ENCODE results near the gene PDIA5.

The PDIA5 gene

GRCh38 chr3:123100193-123100776, 33.5 kb downstream of the PDIA5 start:
- H3K27me3 ChIP-seq (ENCODE audit: insufficient read depth, insufficient read length), result no peaks in the 10 kb centered on the region
- TF ChIP-seq ZNF274 (IDR thresholded peaks at IDR 0.05; ENCODE audit: low read depth, low read length), result no peak
- TF ChIP-seq SUZ12 (IDR thresholded peaks at IDR 0.05; ENCODE audit: extremely low read depth, insufficient read depth, insufficient read length), result no peak
- no peak for TF ChIP-seq YY1 (IDR thresholded peaks at IDR 0.05; ENCODE audit: insufficient read depth, insufficient read length)
- H3K36me3 ChIP-seq (ENCODE audit: insufficient read depth, insufficient read length, low read length), result peaks cover 93% of the 10 kb centered on the region

DNA sequence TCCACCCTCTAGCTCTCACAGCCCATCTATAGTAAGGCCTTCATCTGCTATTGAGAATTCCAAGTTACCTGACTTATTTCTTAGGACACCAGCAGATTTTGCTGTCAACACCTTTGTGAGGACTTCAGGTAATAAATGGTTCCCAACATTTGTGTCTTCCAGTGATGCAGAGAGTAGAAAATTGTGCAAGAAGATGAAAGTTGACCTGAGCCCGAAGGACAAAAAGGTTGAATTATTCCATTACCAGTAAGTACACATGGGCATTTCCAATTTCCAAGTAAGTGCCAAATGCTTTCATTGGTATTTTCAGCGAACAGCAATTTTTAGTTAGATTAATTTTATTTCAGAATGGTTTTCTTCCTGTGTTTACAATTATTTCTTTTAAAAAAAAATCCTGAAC, 35.4 kb downstream of the PDIA5 start:
- no peak overlapping the region for H3K4me3 ChIP-seq (ENCODE audit: insufficient read length, low read depth)
- no peak for DNase-seq (ENCODE audit: low read depth, low spot score)
- H3K36me3 ChIP-seq (ENCODE audit: insufficient read depth, insufficient read length, low read length), result peaks cover 96% of the 10 kb centered on the region
- TF ChIP-seq ZNF274 (IDR thresholded peaks at IDR 0.05; ENCODE audit: low read depth, low read length), result no peak
- TF ChIP-seq SUZ12 (IDR thresholded peaks at IDR 0.05; ENCODE audit: extremely low read depth, insufficient read depth, insufficient read length), result no peak
- TF ChIP-seq YY1 (IDR thresholded peaks at IDR 0.05; ENCODE audit: insufficient read depth, insufficient read length), result no peak
- no peaks in the 10 kb centered on the region for H3K27me3 ChIP-seq (ENCODE audit: insufficient read depth, insufficient read length)
- H3K9me3 ChIP-seq (ENCODE audit: insufficient read depth, low read length), result no peaks in the 10 kb centered on the region
- peaks cover 9% of the 10 kb centered on the region for H3K4me1 ChIP-seq (ENCODE audit: insufficient read depth, insufficient read length)
- no peak overlapping the region for H3K9ac ChIP-seq (ENCODE audit: insufficient read length, low read depth)

More at GRCh38 chr3:123100193-123100776, 33.5 kb downstream of the PDIA5 start:
- no peak overlapping the region for H3K9ac ChIP-seq (ENCODE audit: insufficient read length, low read depth)
- no peak for DNase-seq (ENCODE audit: low read depth, low spot score)
- H3K9me3 ChIP-seq (ENCODE audit: insufficient read depth, low read length), result no peaks in the 10 kb centered on the region
- H3K4me1 ChIP-seq (ENCODE audit: insufficient read depth, insufficient read length), result peaks cover 9% of the 10 kb centered on the region
- H3K4me3 ChIP-seq (ENCODE audit: insufficient read length, low read depth), result no peak overlapping the region

GRCh38 chr3:123102826-123103225, 36.0 kb downstream of the PDIA5 start:
- no peaks in the 10 kb centered on the region for H3K27me3 ChIP-seq (ENCODE audit: insufficient read depth, insufficient read length)
- peaks cover 96% of the 10 kb centered on the region for H3K36me3 ChIP-seq (ENCODE audit: insufficient read depth, insufficient read length, low read length)
- peaks cover 9% of the 10 kb centered on the region for H3K4me1 ChIP-seq (ENCODE audit: insufficient read depth, insufficient read length)
- H3K9me3 ChIP-seq (ENCODE audit: insufficient read depth, low read length), result no peaks in the 10 kb centered on the region
- no peak overlapping the region for H3K9ac ChIP-seq (ENCODE audit: insufficient read length, low read depth)
- DNase-seq (ENCODE audit: low read depth, low spot score), result no peak
- no peak for TF ChIP-seq SUZ12 (IDR thresholded peaks at IDR 0.05; ENCODE audit: extremely low read depth, insufficient read depth, insufficient read length)
- no peak for TF ChIP-seq YY1 (IDR thresholded peaks at IDR 0.05; ENCODE audit: insufficient read depth, insufficient read length)
- no peak for TF ChIP-seq ZNF274 (IDR thresholded peaks at IDR 0.05; ENCODE audit: low read depth, low read length)
- no peak overlapping the region for H3K4me3 ChIP-seq (ENCODE audit: insufficient read length, low read depth)

DNA sequence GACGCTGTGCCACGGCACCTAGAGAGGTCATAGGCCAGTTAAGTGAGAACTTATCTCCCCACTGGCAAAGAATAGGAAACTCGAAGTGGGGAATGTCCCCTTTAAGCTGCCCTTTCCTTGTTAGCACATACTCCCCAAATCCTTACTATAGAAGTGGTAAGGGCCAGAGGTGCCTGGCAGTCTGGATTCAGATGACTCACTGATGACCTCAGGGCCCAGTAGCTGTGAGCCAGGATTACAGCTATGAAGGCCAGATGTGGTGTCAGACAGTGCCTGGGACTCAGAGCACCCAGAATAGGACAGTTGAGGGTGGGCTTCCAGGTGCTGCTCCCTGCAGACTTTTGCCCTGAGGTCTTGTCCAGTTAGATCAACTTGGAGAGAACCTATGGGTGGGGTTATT, 37.7 kb downstream of the PDIA5 start:
- Histone ChIP-seq H3K4me3 (ENCODE audit: insufficient read length, low read depth) (no peak overlapping the region), H3K36me3 (ENCODE audit: insufficient read depth, insufficient read length, low read length) (peaks cover 87% of the 10 kb centered on the region), H3K4me1 (ENCODE audit: insufficient read depth, insufficient read length) (peaks cover 2% of the 10 kb centered on the region), H3K27me3 (ENCODE audit: insufficient read depth, insufficient read length) (no peaks in the 10 kb centered on the region), H3K9me3 (ENCODE audit: insufficient read depth, low read length) (no peaks in the 10 kb centered on the region), H3K9ac (ENCODE audit: insufficient read length, low read depth) (no peak overlapping the region)
- TF ChIP-seq YY1 (IDR thresholded peaks at IDR 0.05; ENCODE audit: insufficient read depth, insufficient read length) (no peak), SUZ12 (IDR thresholded peaks at IDR 0.05; ENCODE audit: extremely low read depth, insufficient read depth, insufficient read length) (no peak), ZNF274 (IDR thresholded peaks at IDR 0.05; ENCODE audit: low read depth, low read length) (no peak)
- no peak for DNase-seq (ENCODE audit: low read depth, low spot score)

DNA sequence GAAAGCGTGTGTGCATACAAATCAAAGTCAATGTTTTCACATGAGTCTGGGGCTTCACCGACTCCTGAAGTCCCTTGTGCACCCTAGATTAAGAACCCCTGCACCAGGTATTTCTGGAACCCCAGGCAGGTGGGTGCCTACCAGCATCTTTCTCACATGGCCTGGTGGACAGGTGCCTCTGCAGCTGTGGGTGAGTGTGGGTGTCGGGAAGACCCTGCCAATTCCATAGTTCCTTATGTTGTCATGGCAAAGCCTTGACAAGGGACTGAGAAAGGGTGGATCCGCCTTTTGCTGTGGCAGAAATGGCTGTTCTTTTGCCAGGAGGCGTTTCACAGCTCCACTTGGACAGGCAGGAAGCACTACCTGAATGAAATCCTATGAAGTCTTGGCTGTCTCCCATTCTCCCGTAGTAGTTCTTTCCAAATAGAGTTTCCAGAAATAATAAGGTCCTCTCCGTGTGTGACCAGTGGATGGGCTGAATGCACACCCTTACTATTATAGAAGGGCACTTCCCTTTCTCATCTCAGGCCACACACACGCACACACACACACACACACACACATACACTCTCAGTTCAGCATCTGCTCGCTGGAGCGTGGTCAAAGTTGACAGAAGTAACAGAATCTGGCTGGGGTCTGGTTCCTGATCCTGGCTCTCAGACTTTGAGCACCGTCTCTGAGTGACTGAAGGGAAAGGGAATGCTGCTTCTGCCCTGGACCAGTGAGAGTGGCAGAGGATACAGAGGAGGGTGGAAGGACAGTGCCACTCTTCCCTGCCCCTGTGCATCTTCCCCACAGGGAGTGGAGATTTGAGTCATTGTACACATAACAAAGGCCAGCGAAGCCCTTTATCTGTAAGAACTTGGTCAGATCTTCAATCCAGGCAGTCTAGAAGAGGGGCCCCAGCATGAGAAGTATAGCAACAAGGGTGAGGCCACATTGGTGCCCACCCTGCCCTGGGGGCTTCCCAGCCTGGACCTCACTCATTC, 38.7 kb downstream of the PDIA5 start:
- Histone ChIP-seq H3K27me3 (ENCODE audit: insufficient read depth, insufficient read length) (no peaks in the 10 kb centered on the region), H3K36me3 (ENCODE audit: insufficient read depth, insufficient read length, low read length) (peaks cover 87% of the 10 kb centered on the region), H3K9me3 (ENCODE audit: insufficient read depth, low read length) (no peaks in the 10 kb centered on the region), H3K4me3 (ENCODE audit: insufficient read length, low read depth) (no peak overlapping the region), H3K9ac (ENCODE audit: insufficient read length, low read depth) (no peak overlapping the region), H3K4me1 (ENCODE audit: insufficient read depth, insufficient read length) (no peaks in the 10 kb centered on the region)
- DNase-seq (ENCODE audit: low read depth, low spot score), result no peak
- TF ChIP-seq YY1 (IDR thresholded peaks at IDR 0.05; ENCODE audit: insufficient read depth, insufficient read length) (no peak), ZNF274 (IDR thresholded peaks at IDR 0.05; ENCODE audit: low read depth, low read length) (no peak), SUZ12 (IDR thresholded peaks at IDR 0.05; ENCODE audit: extremely low read depth, insufficient read depth, insufficient read length) (no peak)

GRCh38 chr3:123110282-123110975, 43.6 kb downstream of the PDIA5 start:
- H3K4me3 ChIP-seq (ENCODE audit: insufficient read length, low read depth), result no peak overlapping the region
- H3K9me3 ChIP-seq (ENCODE audit: insufficient read depth, low read length), result no peaks in the 10 kb centered on the region
- no peaks in the 10 kb centered on the region for H3K4me1 ChIP-seq (ENCODE audit: insufficient read depth, insufficient read length)
- no peak for DNase-seq (ENCODE audit: low read depth, low spot score)
- H3K9ac ChIP-seq (ENCODE audit: insufficient read length, low read depth), result peak overlapping the region; percentile 34
- no peaks in the 10 kb centered on the region for H3K27me3 ChIP-seq (ENCODE audit: insufficient read depth, insufficient read length)
- peaks cover 84% of the 10 kb centered on the region for H3K36me3 ChIP-seq (ENCODE audit: insufficient read depth, insufficient read length, low read length)
- TF ChIP-seq YY1 (IDR thresholded peaks at IDR 0.05; ENCODE audit: insufficient read depth, insufficient read length), result no peak
- no peak for TF ChIP-seq SUZ12 (IDR thresholded peaks at IDR 0.05; ENCODE audit: extremely low read depth, insufficient read depth, insufficient read length)
- TF ChIP-seq ZNF274 (IDR thresholded peaks at IDR 0.05; ENCODE audit: low read depth, low read length), result no peak
